ENCODE data around the gene CCDC141.

GRCh38 chr2:178865999-178866398, 183.9 kb downstream of the CCDC141 start:
- TF ChIP-seq EZH2 (IDR thresholded peaks at IDR 0.05; ENCODE audit: borderline replicate concordance) (no peak), EZH2phosphoT487 (IDR thresholded peaks at IDR 0.05; ENCODE audit: low read depth, severe bottlenecking, unreplicated experiment) (no peak)
- TF ChIP-seq, protein P1, sequence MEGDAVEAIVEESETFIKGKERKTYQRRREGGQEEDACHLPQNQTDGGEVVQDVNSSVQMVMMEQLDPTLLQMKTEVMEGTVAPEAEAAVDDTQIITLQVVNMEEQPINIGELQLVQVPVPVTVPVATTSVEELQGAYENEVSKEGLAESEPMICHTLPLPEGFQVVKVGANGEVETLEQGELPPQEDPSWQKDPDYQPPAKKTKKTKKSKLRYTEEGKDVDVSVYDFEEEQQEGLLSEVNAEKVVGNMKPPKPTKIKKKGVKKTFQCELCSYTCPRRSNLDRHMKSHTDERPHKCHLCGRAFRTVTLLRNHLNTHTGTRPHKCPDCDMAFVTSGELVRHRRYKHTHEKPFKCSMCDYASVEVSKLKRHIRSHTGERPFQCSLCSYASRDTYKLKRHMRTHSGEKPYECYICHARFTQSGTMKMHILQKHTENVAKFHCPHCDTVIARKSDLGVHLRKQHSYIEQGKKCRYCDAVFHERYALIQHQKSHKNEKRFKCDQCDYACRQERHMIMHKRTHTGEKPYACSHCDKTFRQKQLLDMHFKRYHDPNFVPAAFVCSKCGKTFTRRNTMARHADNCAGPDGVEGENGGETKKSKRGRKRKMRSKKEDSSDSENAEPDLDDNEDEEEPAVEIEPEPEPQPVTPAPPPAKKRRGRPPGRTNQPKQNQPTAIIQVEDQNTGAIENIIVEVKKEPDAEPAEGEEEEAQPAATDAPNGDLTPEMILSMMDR (IDR thresholded peaks at IDR 0.05; ENCODE audit: poor library complexity), result no peak

All from hepatocyte (in vitro differentiated cells).